ENCODE measurements around the gene SHOX. TPM values are rescaled to one million over a fixed set of nuclear protein-coding genes. Genes with fewer than 3 reads are reported as not detected.

Gene SHOX
- total RNA-seq, 1 donor from 2014 or later: not detected

DNA sequence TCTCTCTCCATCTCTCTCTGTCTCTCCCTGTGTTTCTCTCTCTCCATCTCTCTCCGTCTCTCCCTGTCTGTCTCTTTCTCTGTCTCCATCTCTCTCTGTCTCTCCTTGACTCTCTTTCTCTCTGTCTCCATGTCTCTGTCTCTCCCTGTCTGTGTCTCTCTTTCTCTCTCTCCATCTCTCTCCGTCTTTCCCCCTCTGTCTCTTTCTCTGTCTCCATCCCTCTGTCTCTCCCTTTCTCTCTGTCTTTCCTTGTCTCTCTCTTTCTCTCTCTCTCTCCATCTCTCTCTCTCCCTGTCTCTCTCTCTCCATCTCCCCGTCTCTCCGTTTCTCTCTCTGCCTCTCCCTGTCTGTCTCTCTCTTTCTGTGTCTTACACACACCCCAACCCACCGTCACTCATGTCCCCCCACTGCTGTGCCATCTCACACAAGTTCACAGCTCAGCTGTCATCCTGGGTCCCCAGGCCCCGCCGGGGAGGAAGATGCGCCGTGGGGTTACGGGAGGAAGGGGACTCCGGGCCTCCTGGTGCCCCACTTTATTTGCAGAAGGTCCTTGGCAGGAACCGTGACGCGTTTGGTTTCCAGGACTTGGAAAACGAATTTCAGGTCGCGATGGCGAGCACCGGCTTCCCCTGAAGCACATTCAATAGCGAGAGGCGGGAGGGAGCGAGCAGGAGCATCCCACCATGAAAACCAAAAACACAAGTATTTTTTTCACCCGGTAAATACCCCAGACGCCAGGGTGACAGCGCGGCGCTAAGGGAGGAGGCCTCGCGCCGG is 1.2 kb upstream of the SHOX start:
- TF ChIP-seq, protein P1, sequence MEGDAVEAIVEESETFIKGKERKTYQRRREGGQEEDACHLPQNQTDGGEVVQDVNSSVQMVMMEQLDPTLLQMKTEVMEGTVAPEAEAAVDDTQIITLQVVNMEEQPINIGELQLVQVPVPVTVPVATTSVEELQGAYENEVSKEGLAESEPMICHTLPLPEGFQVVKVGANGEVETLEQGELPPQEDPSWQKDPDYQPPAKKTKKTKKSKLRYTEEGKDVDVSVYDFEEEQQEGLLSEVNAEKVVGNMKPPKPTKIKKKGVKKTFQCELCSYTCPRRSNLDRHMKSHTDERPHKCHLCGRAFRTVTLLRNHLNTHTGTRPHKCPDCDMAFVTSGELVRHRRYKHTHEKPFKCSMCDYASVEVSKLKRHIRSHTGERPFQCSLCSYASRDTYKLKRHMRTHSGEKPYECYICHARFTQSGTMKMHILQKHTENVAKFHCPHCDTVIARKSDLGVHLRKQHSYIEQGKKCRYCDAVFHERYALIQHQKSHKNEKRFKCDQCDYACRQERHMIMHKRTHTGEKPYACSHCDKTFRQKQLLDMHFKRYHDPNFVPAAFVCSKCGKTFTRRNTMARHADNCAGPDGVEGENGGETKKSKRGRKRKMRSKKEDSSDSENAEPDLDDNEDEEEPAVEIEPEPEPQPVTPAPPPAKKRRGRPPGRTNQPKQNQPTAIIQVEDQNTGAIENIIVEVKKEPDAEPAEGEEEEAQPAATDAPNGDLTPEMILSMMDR (IDR thresholded peaks at IDR 0.05; ENCODE audit: borderline replicate concordance): no peak
- no peak overlapping the region for H3K4me3 ChIP-seq
- peaks cover 2% of the 10 kb centered on the region for H3K4me1 ChIP-seq
- H3K36me3 ChIP-seq: no peaks in the 10 kb centered on the region
- intact Hi-C loops (cut with micrococcal nuclease): no loop called here
- H3K27me3 ChIP-seq (ENCODE audit: low read depth): peaks cover 89% of the 10 kb centered on the region
- H3K9me3 ChIP-seq (replicated peaks): no peaks in the 10 kb centered on the region
- DNase-seq: no peak
- no peak overlapping the region for H3K27ac ChIP-seq (replicated peaks)

DNA sequence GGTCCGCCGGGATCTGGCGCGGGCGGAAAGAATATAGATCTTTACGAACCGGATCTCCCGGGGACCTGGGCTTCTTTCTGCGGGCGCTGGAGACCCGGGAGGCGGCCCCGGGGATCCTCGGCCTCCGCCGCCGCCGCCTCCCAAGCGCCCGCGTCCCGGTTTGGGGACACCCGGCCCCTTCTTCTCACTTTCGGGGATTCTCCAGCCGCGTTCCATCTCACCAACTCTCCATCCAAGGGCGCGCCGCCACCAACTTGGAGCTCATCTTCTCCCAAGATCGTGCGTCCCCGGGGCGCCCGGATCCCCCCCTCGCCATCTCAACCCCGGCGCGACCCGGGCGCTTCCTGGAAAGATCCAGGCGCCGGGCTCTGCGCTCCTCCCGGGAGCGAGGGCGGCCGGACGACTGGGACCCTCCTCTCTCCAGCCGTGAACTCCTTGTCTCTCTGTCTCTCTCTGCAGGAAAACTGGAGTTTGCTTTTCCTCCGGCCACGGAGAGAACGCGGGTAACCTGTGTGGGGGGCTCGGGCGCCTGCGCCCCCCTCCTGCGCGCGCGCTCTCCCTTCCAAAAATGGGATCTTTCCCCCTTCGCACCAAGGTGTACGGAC is 482 bp upstream of the SHOX start:
- Histone ChIP-seq H3K9me3 (replicated peaks) (no peaks in the 10 kb centered on the region), H3K27me3 (ENCODE audit: low read depth) (peaks cover 89% of the 10 kb centered on the region)

DNA sequence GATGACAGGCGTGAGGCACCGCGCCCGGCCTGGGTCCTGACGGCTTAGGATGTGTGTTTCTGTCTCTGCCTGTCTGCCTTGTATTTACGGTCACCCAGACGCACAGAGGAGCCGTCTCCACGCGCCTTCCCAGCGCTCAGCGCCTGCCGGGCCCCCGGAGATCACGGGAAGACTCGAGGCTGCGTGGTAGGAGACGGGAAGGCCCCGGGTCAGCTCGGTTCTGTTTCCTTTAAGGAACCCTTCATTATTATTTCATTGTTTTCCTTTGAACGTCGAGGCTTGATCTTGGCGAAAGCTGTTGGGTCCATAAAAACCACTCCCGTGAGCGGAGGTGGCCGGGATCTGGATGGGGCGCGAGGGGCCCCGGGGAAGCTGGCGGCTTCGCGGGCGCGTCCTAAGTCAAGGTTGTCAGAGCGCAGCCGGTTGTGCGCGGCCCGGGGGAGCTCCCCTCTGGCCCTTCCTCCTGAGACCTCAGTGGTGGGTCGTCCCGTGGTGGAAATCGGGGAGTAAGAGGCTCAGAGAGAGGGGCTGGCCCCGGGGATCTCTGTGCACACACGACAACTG is 1.3 kb downstream of the SHOX start:
- DNase-seq: no peak
- H3K27me3 ChIP-seq (ENCODE audit: low read depth): peaks cover 87% of the 10 kb centered on the region

More for the DNA sequence above, 482 bp upstream of the SHOX start:
- Histone ChIP-seq H3K27ac (replicated peaks) (no peak overlapping the region), H3K4me1 (no peaks in the 10 kb centered on the region), H3K4me3 (no peak overlapping the region), H3K36me3 (no peaks in the 10 kb centered on the region)
- TF ChIP-seq, protein P1 (IDR thresholded peaks at IDR 0.05; ENCODE audit: borderline replicate concordance): no peak
- no peak for DNase-seq
- intact Hi-C loops (cut with micrococcal nuclease): no loop called here

DNA sequence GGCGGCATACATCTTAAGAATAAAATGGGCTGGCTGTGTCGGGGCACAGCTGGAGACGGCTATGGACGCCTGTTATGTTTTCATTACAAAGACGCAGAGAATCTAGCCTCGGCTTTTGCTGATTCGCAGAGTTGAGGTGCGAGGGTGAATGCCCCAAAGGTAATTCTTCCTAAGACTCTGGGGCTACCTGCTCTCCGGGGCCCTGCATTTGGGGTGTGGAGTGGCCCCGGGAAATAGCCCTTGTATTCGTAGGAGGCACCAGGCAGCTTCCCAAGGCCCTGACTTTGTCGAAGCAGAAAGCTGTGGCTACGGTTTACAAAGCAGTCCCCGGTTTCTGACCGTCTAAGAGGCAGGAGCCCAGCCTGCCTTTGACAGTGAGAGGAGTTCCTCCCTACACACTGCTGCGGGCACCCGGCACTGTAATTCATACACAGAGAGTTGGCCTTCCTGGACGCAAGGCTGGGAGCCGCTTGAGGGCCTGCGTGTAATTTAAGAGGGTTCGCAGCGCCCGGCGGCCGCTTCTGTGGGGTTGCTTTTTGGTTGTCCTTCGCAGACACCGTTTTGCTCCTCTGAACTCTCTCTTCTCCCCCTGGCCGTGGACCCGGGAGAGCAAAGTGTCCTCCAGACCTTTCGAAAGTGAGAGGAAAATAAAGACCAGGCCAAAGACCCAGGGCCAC is 1.9 kb downstream of the SHOX start:
- no peak overlapping the region for H3K4me3 ChIP-seq
- H3K27ac ChIP-seq (replicated peaks): no peak overlapping the region
- peaks cover 87% of the 10 kb centered on the region for H3K27me3 ChIP-seq (ENCODE audit: low read depth)
- H3K9me3 ChIP-seq (replicated peaks): no peaks in the 10 kb centered on the region
- H3K4me1 ChIP-seq: peaks cover 3% of the 10 kb centered on the region
- no peaks in the 10 kb centered on the region for H3K36me3 ChIP-seq
- TF ChIP-seq, protein P1 (IDR thresholded peaks at IDR 0.05; ENCODE audit: borderline replicate concordance): no peak
- intact Hi-C loops (cut with micrococcal nuclease): no loop called here
- no peak for DNase-seq

More for the DNA sequence above, 1.3 kb downstream of the SHOX start:
- Histone ChIP-seq H3K9me3 (replicated peaks) (no peaks in the 10 kb centered on the region), H3K4me1 (no peaks in the 10 kb centered on the region), H3K4me3 (no peak overlapping the region), H3K36me3 (no peaks in the 10 kb centered on the region), H3K27ac (replicated peaks) (no peak overlapping the region)
- TF ChIP-seq, protein P1 (IDR thresholded peaks at IDR 0.05; ENCODE audit: borderline replicate concordance): no peak
- intact Hi-C loops (cut with micrococcal nuclease): no loop called here

All from left ventricle myocardium inferior (tissue), 1 donor.